HepG2 (cell line): ENCODE data around the gene FLYWCH1. TPM values are rescaled to one million over a fixed set of nuclear protein-coding genes. Genes with fewer than 3 reads are reported as not detected.
A peak's percentile ranks its signal among the peaks of the same experiment; 100 is the strongest.

Experiments
- ETS1 ChIP-seq: sonication (generic); formaldehyde crosslinking; IDR thresholded peaks from 2 replicates; pipeline ENCODE4 v1.4.0; 2020; ENCODE audit warnings: missing genetic modification reagents
- GLI4 ChIP-seq: sonication (generic); formaldehyde crosslinking; IDR thresholded peaks from 2 replicates; pipeline ENCODE4 v1.5.1; 2020; ENCODE audit warnings: missing genetic modification reagents, mild to moderate bottlenecking, moderate library complexity, borderline replicate concordance
- KLF16 ChIP-seq, 2 experiments: sonication (generic) in 1 of 2; formaldehyde crosslinking in 1 of 2; IDR thresholded peaks; 2 replicates each; pipeline versions ENCODE4 v1.6.1 to v1.8.0; 2016 to 2023; ENCODE audit warnings: missing genetic modification reagents in 2 of 2, missing compliant biosample characterization in 1 of 2
- RBAK ChIP-seq: sonication (generic); formaldehyde crosslinking; IDR thresholded peaks from 2 replicates; pipeline ENCODE4 v1.5.1; 2020; ENCODE audit warnings: mild to moderate bottlenecking, missing genetic modification reagents
- RFX1 ChIP-seq: fragments of 450-650 bp; IDR thresholded peaks from 2 replicates; pipeline ENCODE4 v1.6.1; 2017
- SKIL ChIP-seq: sonication (generic); formaldehyde crosslinking; IDR thresholded peaks from 2 replicates; pipeline ENCODE4 v1.8.0; 2022; ENCODE audit warnings: missing genetic modification reagents, mild to moderate bottlenecking, moderate library complexity, borderline replicate concordance
- SSRP1 ChIP-seq: IDR thresholded peaks from 2 replicates; pipeline ENCODE4 v1.6.1; 2016; ENCODE audit warnings: control low read depth
- ZNF207 ChIP-seq: fragments of 450-650 bp; IDR thresholded peaks from 2 replicates; pipeline ENCODE4 v1.6.1; 2016; ENCODE audit warnings: antibody characterized with exemption, borderline replicate concordance
- ZNF607 ChIP-seq: sonication (generic); formaldehyde crosslinking; IDR thresholded peaks from 2 replicates; pipeline ENCODE4 v1.5.1; 2020; ENCODE audit warnings: missing genetic modification reagents, mild to moderate bottlenecking, borderline replicate concordance
- ZNF780A ChIP-seq: sonication (generic); formaldehyde crosslinking; IDR thresholded peaks from 2 replicates; pipeline ENCODE4 v1.8.0; 2022; ENCODE audit warnings: mild to moderate bottlenecking, missing genetic modification reagents, moderate library complexity
- ZNF782 ChIP-seq: sonication (generic); formaldehyde crosslinking; IDR thresholded peaks from 2 replicates; pipeline ENCODE4 v1.4.0; 2020; ENCODE audit warnings: missing genetic modification reagents, mild to moderate bottlenecking, borderline replicate concordance
- ZSCAN12 ChIP-seq: sonication (generic); formaldehyde crosslinking; IDR thresholded peaks from 2 replicates; pipeline ENCODE4 v1.9.0; 2021; ENCODE audit warnings: mild to moderate bottlenecking, missing genetic modification reagents
- polyA plus RNA-seq, 8 experiments: library from polyadenylated mRNA; depleted of rRNA in 3 of 8; stranded (reverse) in 7 of 8; unstranded in 1 of 8; fragments of >200 nt; fragmentation: Illumina TruSeq in 4 of 8; extraction: Trizol in 4 of 8; gene quantifications; 2 replicates each; pipeline versions ENCODE4 v1.2.1 to v1.2.3, GENCODE V29; 2011 to 2016; ENCODE audit warnings: low read depth in 4 of 8, missing spikeins in 1 of 8, mixed read lengths in 1 of 8; ENCODE audit not compliant: insufficient read depth in 1 of 8
- total RNA-seq, 5 experiments: library from RNA; depleted of rRNA; stranded (reverse); fragments of >200 nt; fragmentation: Illumina TruSeq; extraction: Trizol; gene quantifications; 2 replicates each; pipeline ENCODE4 v1.2.3, GENCODE V29; 2016; ENCODE audit warnings: low read depth in 1 of 5
- TF ChIP-seq, protein P1 (sequence below): sonication (generic); formaldehyde crosslinking; IDR thresholded peaks from 2 replicates; pipeline ENCODE4 v1.8.1; 2022; ENCODE audit warnings: mild to moderate bottlenecking, missing genetic modification reagents
- TF ChIP-seq, protein P2 (sequence below): sonication (generic); formaldehyde crosslinking; IDR thresholded peaks from one replicate; pipeline ENCODE4 v1.5.1; 2020; ENCODE audit warnings: mild to moderate bottlenecking, missing genetic modification reagents; ENCODE audit errors: not compliant biosample characterization
- TF ChIP-seq, protein P3 (sequence below): sonication (generic); formaldehyde crosslinking; IDR thresholded peaks from 2 replicates; pipeline ENCODE4 v1.5.1; 2020; ENCODE audit warnings: missing genetic modification reagents, mild to moderate bottlenecking, borderline replicate concordance

The FLYWCH1 gene
- total and polyA plus RNA-seq, 2 of the 13 experiments (the other 11 are each of a cell fraction or from before 2014, with no cell fraction given): 7.3 to 12.4 TPM

GRCh38 chr16:2904922-2905240, 6.8 kb upstream of the FLYWCH1 start (continued):
- TF ChIP-seq, protein P1, sequence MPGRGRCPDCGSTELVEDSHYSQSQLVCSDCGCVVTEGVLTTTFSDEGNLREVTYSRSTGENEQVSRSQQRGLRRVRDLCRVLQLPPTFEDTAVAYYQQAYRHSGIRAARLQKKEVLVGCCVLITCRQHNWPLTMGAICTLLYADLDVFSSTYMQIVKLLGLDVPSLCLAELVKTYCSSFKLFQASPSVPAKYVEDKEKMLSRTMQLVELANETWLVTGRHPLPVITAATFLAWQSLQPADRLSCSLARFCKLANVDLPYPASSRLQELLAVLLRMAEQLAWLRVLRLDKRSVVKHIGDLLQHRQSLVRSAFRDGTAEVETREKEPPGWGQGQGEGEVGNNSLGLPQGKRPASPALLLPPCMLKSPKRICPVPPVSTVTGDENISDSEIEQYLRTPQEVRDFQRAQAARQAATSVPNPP (CRISPR knock-in tag): no peak
- TF ChIP-seq, protein P2, sequence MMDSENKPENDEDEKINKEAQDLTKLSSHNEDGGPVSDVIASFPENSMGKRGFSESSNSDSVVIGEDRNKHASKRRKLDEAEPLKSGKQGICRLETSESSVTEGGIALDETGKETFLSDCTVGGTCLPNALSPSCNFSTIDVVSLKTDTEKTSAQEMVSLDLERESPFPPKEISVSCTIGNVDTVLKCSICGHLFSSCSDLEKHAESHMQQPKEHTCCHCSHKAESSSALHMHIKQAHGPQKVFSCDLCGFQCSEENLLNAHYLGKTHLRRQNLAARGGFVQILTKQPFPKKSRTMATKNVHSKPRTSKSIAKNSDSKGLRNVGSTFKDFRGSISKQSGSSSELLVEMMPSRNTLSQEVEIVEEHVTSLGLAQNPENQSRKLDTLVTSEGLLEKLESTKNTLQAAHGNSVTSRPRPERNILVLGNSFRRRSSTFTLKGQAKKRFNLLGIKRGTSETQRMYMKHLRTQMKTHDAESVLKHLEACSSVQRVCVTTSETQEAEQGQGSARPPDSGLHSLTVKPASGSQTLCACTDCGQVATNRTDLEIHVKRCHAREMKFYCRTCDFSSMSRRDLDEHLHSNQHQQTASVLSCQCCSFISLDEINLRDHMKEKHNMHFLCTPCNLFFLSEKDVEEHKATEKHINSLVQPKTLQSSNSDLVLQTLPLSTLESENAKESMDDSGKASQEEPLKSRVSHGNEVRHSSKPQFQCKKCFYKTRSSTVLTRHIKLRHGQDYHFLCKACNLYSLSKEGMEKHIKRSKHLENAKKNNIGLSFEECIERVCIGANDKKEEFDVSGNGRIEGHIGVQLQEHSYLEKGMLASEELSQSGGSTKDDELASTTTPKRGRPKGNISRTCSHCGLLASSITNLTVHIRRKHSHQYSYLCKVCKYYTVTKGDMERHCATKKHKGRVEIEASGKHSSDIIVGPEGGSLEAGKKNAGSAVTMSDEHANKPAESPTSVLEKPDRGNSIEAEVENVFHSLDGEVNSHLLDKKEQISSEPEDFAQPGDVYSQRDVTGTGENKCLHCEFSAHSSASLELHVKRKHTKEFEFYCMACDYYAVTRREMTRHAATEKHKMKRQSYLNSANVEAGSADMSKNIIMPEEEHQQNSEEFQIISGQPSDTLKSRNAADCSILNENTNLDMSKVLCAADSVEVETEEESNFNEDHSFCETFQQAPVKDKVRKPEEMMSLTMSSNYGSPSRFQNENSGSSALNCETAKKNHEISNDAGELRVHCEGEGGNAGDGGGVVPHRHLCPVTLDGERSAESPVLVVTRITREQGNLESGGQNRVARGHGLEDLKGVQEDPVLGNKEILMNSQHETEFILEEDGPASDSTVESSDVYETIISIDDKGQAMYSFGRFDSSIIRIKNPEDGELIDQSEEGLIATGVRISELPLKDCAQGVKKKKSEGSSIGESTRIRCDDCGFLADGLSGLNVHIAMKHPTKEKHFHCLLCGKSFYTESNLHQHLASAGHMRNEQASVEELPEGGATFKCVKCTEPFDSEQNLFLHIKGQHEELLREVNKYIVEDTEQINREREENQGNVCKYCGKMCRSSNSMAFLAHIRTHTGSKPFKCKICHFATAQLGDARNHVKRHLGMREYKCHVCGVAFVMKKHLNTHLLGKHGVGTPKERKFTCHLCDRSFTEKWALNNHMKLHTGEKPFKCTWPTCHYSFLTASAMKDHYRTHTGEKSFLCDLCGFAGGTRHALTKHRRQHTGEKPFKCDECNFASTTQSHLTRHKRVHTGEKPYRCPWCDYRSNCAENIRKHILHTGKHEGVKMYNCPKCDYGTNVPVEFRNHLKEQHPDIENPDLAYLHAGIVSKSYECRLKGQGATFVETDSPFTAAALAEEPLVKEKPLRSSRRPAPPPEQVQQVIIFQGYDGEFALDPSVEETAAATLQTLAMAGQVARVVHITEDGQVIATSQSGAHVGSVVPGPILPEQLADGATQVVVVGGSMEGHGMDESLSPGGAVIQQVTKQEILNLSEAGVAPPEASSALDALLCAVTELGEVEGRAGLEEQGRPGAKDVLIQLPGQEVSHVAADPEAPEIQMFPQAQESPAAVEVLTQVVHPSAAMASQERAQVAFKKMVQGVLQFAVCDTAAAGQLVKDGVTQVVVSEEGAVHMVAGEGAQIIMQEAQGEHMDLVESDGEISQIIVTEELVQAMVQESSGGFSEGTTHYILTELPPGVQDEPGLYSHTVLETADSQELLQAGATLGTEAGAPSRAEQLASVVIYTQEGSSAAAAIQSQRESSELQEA: no peak
- TF ChIP-seq SSRP1 (CRISPR knock-in tag) (0 out of 2 replicates have a peak, but pooled peaks have one; percentile 32), ETS1 (CRISPR knock-in tag) (peak; percentile 61; the same call in 1 of the 2 replicates), ZSCAN12 (no peak), RBAK (no peak), ZNF607 (CRISPR knock-in tag) (0 out of 2 replicates have a peak, but pooled peaks have one; percentile 46), ZNF207 (no peak), GLI4 (CRISPR knock-in tag) (peak; percentile 87; the same call in 1 of the 2 replicates), ZNF782 (CRISPR knock-in tag) (no peak), RFX1 (no peak), KLF16 (CRISPR knock-in tag; IDR thresholded peaks at IDR 0.05) (0 out of 4 replicates have a peak, but pooled peaks of 1 of the 2 experiments have one; percentile 25), ZNF780A (CRISPR knock-in tag) (peak; percentile 59; the same call in 1 of the 2 replicates), SKIL (no peak)
- TF ChIP-seq, protein P3, sequence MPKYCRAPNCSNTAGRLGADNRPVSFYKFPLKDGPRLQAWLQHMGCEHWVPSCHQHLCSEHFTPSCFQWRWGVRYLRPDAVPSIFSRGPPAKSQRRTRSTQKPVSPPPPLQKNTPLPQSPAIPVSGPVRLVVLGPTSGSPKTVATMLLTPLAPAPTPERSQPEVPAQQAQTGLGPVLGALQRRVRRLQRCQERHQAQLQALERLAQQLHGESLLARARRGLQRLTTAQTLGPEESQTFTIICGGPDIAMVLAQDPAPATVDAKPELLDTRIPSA (CRISPR knock-in tag): 0 out of 2 replicates have a peak, but pooled peaks have one; percentile 48
